HEK293T (cell line): ENCODE results near the gene GPD1L.

Experiments used
- CTCF ChIA-PET: fragments of 350-600 bp; formaldehyde crosslinking; extraction: SDS; loops from one replicate; lab custom pipeline; 2021; ENCODE audit warnings: antibody characterized with exemption, inconsistent platforms; lab: Yijun Ruan, JAX
- POLR2A ChIA-PET: fragments of 350-600 bp; formaldehyde crosslinking; extraction: SDS; loops from one replicate; lab custom pipeline; 2020; ENCODE audit warnings: antibody characterized with exemption, inconsistent platforms; lab: Yijun Ruan, JAX
- DNase-seq: peaks from one replicate; pipeline ENCODE4 v3.0.0; 2012; ENCODE audit warnings: mixed read lengths; ENCODE audit errors: extremely low spot score
- ARNT ChIP-seq: fragments of 450-650 bp; IDR thresholded peaks from 2 replicates; pipeline ENCODE4 v1.6.1; 2017; ENCODE audit warnings: mild to moderate bottlenecking
- BHLHE40 ChIP-seq: fragments of 450-650 bp; IDR thresholded peaks from 2 replicates; pipeline ENCODE4 v1.6.1; 2016; ENCODE audit warnings: mild to moderate bottlenecking, moderate library complexity, borderline replicate concordance
- CTBP1 ChIP-seq: fragments of 450-650 bp; IDR thresholded peaks from 2 replicates; pipeline ENCODE4 v1.6.1; 2016; ENCODE audit warnings: borderline replicate concordance
- ELF4 ChIP-seq: fragments of 450-650 bp; IDR thresholded peaks from 2 replicates; pipeline ENCODE4 v1.6.1; 2017; ENCODE audit warnings: antibody characterized with exemption
- FOXA1 ChIP-seq: fragments of 450-650 bp; IDR thresholded peaks from 2 replicates; pipeline ENCODE4 v1.6.1; 2016; ENCODE audit warnings: mild to moderate bottlenecking
- FOXK2 ChIP-seq: fragments of 450-650 bp; IDR thresholded peaks from 2 replicates; pipeline ENCODE4 v1.6.1; 2016; ENCODE audit warnings: mild to moderate bottlenecking
- FOXM1 ChIP-seq: fragments of 450-650 bp; IDR thresholded peaks from 2 replicates; pipeline ENCODE4 v1.6.1; 2017; ENCODE audit warnings: mild to moderate bottlenecking, borderline replicate concordance
- HDGF ChIP-seq: fragments of 450-650 bp; IDR thresholded peaks from 2 replicates; pipeline ENCODE4 v1.6.1; 2017; ENCODE audit warnings: antibody characterized with exemption, borderline replicate concordance
- L3MBTL2 ChIP-seq: fragments of 450-650 bp; conservative IDR thresholded peaks from 2 replicates; pipeline ENCODE4 v1.6.1; 2016; ENCODE audit warnings: mild to moderate bottlenecking
- LEF1 ChIP-seq: fragments of 450-650 bp; IDR thresholded peaks from 2 replicates; pipeline ENCODE4 v1.6.1; 2017; ENCODE audit warnings: mild to moderate bottlenecking, borderline replicate concordance
- NFRKB ChIP-seq: fragments of 450-650 bp; IDR thresholded peaks from 2 replicates; pipeline ENCODE4 v1.6.1; 2016; ENCODE audit warnings: mild to moderate bottlenecking, moderate library complexity
- PKNOX1 ChIP-seq: fragments of 450-650 bp; IDR thresholded peaks from 2 replicates; pipeline ENCODE4 v1.6.1; 2016
- SP1 ChIP-seq: fragments of 450-650 bp; IDR thresholded peaks from 2 replicates; pipeline ENCODE4 v1.6.1; 2017
- SUZ12 ChIP-seq: fragments of 450-650 bp; IDR thresholded peaks from 2 replicates; pipeline ENCODE4 v1.6.1; 2016; ENCODE audit warnings: mild to moderate bottlenecking
- TARDBP ChIP-seq: fragments of 450-650 bp; IDR thresholded peaks from 2 replicates; pipeline ENCODE4 v1.6.1; 2016
- ZNF384 ChIP-seq: fragments of 450-650 bp; IDR thresholded peaks from 2 replicates; pipeline ENCODE4 v1.6.1; 2016

The GPD1L gene

GRCh38 chr3:32172420-32172819, 66.0 kb downstream of the GPD1L start:
- ChIA-PET CTCF (no interaction called here), POLR2A (no interaction called here)
- no peak for DNase-seq
- no peak for TF ChIP-seq FOXM1
- TF ChIP-seq SP1, result no peak

- CTCF ChIA-PET, result interaction anchor here (1.0 kb wide), 1 partner anchor 15 kb away, joined by 3 read pairs; no protein-coding TSS in a partner anchor
- peak; percentile 70 for DNase-seq
- no peak for TF ChIP-seq SUZ12
- TF ChIP-seq TARDBP, result no peak
- TF ChIP-seq L3MBTL2, result no peak
- TF ChIP-seq FOXK2, result no peak
- no peak for TF ChIP-seq NFRKB
- no peak for TF ChIP-seq ELF4
- TF ChIP-seq HDGF, result no peak
- TF ChIP-seq LEF1, result no peak
- TF ChIP-seq ZNF384, result no peak
- TF ChIP-seq FOXM1, result no peak
- POLR2A ChIA-PET, result no interaction called here
These were observed 69.3 kb downstream of the GPD1L start for GRCh38 chr3:32175607-32176197.

- POLR2A ChIA-PET, result no interaction called here
- TF ChIP-seq FOXK2 (no peak), LEF1 (no peak), NFRKB (no peak), FOXA1 (no peak), TARDBP (no peak), ARNT (no peak), L3MBTL2 (no peak; the same call in none of the 2 replicates), PKNOX1 (no peak), FOXM1 (peak; percentile 20; the same call in 1 of the 2 replicates)
- CTCF ChIA-PET, result interaction anchor here (0.6 to 1.8 kb wide), 12 partner anchors 9 to 291 kb away, joined by 3 to 7 read pairs (median 4); partner anchors contain the start of gene CMTM8
- DNase-seq, result peak; percentile 64
These were observed 70.7 kb downstream of the GPD1L start for GRCh38 chr3:32176989-32177701.

GRCh38 chr3:32177702-32178198, 71.3 kb downstream of the GPD1L start:
- TF ChIP-seq L3MBTL2, result peak; percentile 29; the same call in 1 of the 2 replicates
- no peak for TF ChIP-seq SP1
- no peak for TF ChIP-seq HDGF
- peak; percentile 44; the same call in 1 of the 2 replicates for TF ChIP-seq PKNOX1

GRCh38 chr3:32180141-32180784, 73.8 kb downstream of the GPD1L start:
- TF ChIP-seq LEF1 (no peak), HDGF (no peak), TARDBP (no peak), NFRKB (no peak), CTBP1 (no peak), SUZ12 (no peak), FOXA1 (no peak), ZNF384 (no peak), SP1 (no peak), FOXK2 (no peak), L3MBTL2 (no peak), BHLHE40 (no peak)
- POLR2A ChIA-PET, result no interaction called here
- DNase-seq, result no peak
- CTCF ChIA-PET, result no interaction called here

More at GRCh38 chr3:32177702-32178198, 71.3 kb downstream of the GPD1L start:
- POLR2A ChIA-PET, result no interaction called here
- DNase-seq, result peak; percentile 75
- CTCF ChIA-PET, result interaction anchor here (0.7 to 1.8 kb wide), 10 partner anchors 9 to 290 kb away, joined by 3 to 7 read pairs (median 4); partner anchors contain the start of gene CMTM8

- TF ChIP-seq PKNOX1, result no peak
- TF ChIP-seq L3MBTL2, result no peak
- no peak for TF ChIP-seq LEF1
- TF ChIP-seq ZNF384, result no peak
- no peak for TF ChIP-seq SP1
- TF ChIP-seq FOXM1, result no peak
- no peak for TF ChIP-seq ELF4
- DNase-seq, result no peak
- ChIA-PET CTCF (no interaction called here), POLR2A (no interaction called here)
These were observed 74.9 kb downstream of the GPD1L start for GRCh38 chr3:32181365-32181764.
